Islet of Langerhans (tissue), 1 donor: ENCODE measurements around the gene ALKBH2.
"Not testable (repeated sequence)": the region's sequence is repeated elsewhere in the genome, so short reads cannot be mapped to it uniquely, and the experiment has no call there.

Experiments
- FAIRE-seq: peaks from one replicate; lab custom pipeline; 2011; peaks lifted over from hg19 to GRCh38; lab: Jason Lieb, UNC

The ALKBH2 gene

GRCh38 chr12:109065853-109066193 lies 27.4 kb downstream of the ALKBH2 start:
- no peak for FAIRE-seq

GRCh38 chr12:109065154-109065852 lies 28.0 kb downstream of the ALKBH2 start:
- FAIRE-seq, result no peak

GRCh38 chr12:109064143-109064542 lies 29.1 kb downstream of the ALKBH2 start:
- FAIRE-seq, result no peak

GRCh38 chr12:109058773-109059172 lies 34.5 kb downstream of the ALKBH2 start:
- no peak for FAIRE-seq

- no peak for FAIRE-seq
Measured at GRCh38 chr12:109057376-109057775, 35.9 kb downstream of the ALKBH2 start.

- no peak for FAIRE-seq
Measured at GRCh38 chr12:109056891-109057290, 36.4 kb downstream of the ALKBH2 start.

- FAIRE-seq, result no peak
Measured at GRCh38 chr12:109054520-109054919, 38.8 kb downstream of the ALKBH2 start.

GRCh38 chr12:109054124-109054513 lies 39.2 kb downstream of the ALKBH2 start:
- FAIRE-seq, result not testable (repeated sequence)

GRCh38 chr12:109053382-109054123 lies 39.7 kb downstream of the ALKBH2 start:
- FAIRE-seq, result no peak

GRCh38 chr12:109052414-109053323 lies 40.6 kb downstream of the ALKBH2 start, which contains the start of gene USP30:
USP30 (plus strand) TSS chr12:109052576; CDS start chr12:109052679, 103 bp downstream.
- no peak for FAIRE-seq

- FAIRE-seq, result no peak
Measured at GRCh38 chr12:109052097-109052413, 41.2 kb downstream of the ALKBH2 start.

- not testable (repeated sequence) for FAIRE-seq
Measured at GRCh38 chr12:109049794-109050193, 43.5 kb downstream of the ALKBH2 start.

GRCh38 chr12:109048706-109049105 lies 44.6 kb downstream of the ALKBH2 start:
- not testable (repeated sequence) for FAIRE-seq

- FAIRE-seq, result no peak
Measured at GRCh38 chr12:109047081-109047805, 46.0 kb downstream of the ALKBH2 start.

- no peak for FAIRE-seq
Measured at GRCh38 chr12:109044241-109044640, 49.0 kb downstream of the ALKBH2 start.
